ENCODE results near the gene SLC9A1. TPM values are rescaled to one million over a fixed set of nuclear protein-coding genes. Genes with fewer than 3 reads are reported as not detected.

Gene SLC9A1
- total and polyA plus RNA-seq, 2 of the 8 experiments (the other 6 are each of a cell fraction or from before 2014, with no cell fraction given): 11.3 to 25.1 TPM

DNA sequence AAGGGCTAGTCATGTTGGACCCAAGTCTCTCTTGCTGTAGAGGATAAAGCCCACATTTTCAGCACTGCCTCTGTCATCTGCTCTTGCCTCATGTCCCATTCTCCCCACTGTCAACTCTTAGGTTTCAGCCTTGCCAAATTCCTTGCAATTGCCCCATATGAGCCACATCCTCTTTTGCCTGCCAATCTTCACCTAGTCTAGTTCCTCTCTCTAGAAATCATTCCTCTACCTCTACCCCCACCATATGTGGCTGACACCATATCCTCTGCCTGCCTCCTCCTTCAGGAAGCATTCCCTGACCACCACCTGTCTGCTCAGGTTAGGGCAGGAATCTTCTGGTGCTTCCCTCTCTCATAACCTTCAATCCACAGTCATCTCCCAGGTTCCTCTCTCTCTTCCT is 38.2 kb downstream of the SLC9A1 start (continued):
- TF ChIP-seq CHD7 (IDR thresholded peaks at IDR 0.05; ENCODE audit: insufficient replicate concordance, low read length) (no peak), SIX5 (IDR thresholded peaks at IDR 0.05; ENCODE audit: low read depth, low read length) (no peak), RXRA (IDR thresholded peaks at IDR 0.05; ENCODE audit: insufficient read depth, low read depth, low read length) (no peak), SP4 (IDR thresholded peaks at IDR 0.05; ENCODE audit: low read length) (no peak), KDM4A (IDR thresholded peaks at IDR 0.05; ENCODE audit: low read depth, low read length, severe bottlenecking) (no peak), TEAD4 (IDR thresholded peaks at IDR 0.05; ENCODE audit: low read depth, low read length) (no peak), YY1 (IDR thresholded peaks at IDR 0.05; ENCODE audit: low read depth, low read length) (no peak), CBX8 (IDR thresholded peaks at IDR 0.05; ENCODE audit: borderline replicate concordance, low read depth, low read length) (no peak), TAF7 (optimal IDR thresholded peaks at IDR 0.05; ENCODE audit: borderline replicate concordance, low read depth, low read length) (no peak), JUN (IDR thresholded peaks at IDR 0.05; ENCODE audit: low read depth, low read length) (no peak), SIN3A (conservative IDR thresholded peaks at IDR 0.05 in 1 of 2, IDR thresholded peaks at IDR 0.05 in 1 of 2; ENCODE audit: low read depth in 1 of 2, low read length in 2 of 2) (no peak)
- TF ChIP-seq, protein P1, sequence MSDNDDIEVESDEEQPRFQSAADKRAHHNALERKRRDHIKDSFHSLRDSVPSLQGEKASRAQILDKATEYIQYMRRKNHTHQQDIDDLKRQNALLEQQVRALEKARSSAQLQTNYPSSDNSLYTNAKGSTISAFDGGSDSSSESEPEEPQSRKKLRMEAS (IDR thresholded peaks at IDR 0.05): no peak

Data from H1 (cell line).